ENCODE results near the gene DNER.

Gene DNER

DNA sequence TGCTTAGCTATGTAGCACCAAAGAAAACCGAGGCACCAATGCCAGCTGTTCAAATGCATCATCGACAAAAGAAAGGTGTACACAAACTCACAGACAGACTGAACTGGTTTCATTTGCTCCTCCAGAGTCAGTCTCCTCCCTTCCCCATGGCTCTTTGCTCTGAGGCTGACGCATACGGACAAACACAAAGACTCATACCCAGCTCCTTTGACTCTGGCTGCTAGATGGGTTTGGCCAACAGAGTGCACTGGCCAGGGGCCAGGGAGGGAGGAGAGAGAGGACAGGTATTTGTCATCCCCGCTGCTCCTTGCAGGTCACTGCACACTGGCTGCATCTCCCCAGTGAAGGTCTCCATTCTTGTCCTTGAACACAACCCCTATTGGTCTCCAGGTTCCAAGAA, 40.7 kb downstream of the DNER start:
- Histone ChIP-seq H4K20me1 (ENCODE audit: insufficient read depth, low read length, poor library complexity, severe bottlenecking) (no peaks in the 10 kb centered on the region), H3K36me3 (ENCODE audit: insufficient read depth, low read length) (no peaks in the 10 kb centered on the region), H3K9ac (ENCODE audit: low read depth, low read length, poor library complexity, severe bottlenecking) (no peak overlapping the region), H3K4me1 (ENCODE audit: insufficient read depth, low read length, poor library complexity, severe bottlenecking) (no peaks in the 10 kb centered on the region), H3K9me2 (replicated peaks; ENCODE audit: low read depth, low read length) (no peaks in the 10 kb centered on the region), H3K9me3 (ENCODE audit: insufficient read depth, low read depth, low read length) (no peaks in the 10 kb centered on the region), H3K4me2 (ENCODE audit: low read depth, low read length, poor library complexity, severe bottlenecking) (no peak overlapping the region), H3K4me3 (ENCODE audit: low read length, poor library complexity, severe bottlenecking) (no peak overlapping the region), H3F3A (ENCODE audit: low read depth) (no peaks in the 10 kb centered on the region), H2AFZ (ENCODE audit: low read length) (no peak overlapping the region), H3K27me3 (ENCODE audit: insufficient read depth, low read length, poor library complexity, severe bottlenecking) (no peaks in the 10 kb centered on the region), H3K79me2 (ENCODE audit: insufficient read depth, low read length) (no peaks in the 10 kb centered on the region)
- TF ChIP-seq, protein P1, sequence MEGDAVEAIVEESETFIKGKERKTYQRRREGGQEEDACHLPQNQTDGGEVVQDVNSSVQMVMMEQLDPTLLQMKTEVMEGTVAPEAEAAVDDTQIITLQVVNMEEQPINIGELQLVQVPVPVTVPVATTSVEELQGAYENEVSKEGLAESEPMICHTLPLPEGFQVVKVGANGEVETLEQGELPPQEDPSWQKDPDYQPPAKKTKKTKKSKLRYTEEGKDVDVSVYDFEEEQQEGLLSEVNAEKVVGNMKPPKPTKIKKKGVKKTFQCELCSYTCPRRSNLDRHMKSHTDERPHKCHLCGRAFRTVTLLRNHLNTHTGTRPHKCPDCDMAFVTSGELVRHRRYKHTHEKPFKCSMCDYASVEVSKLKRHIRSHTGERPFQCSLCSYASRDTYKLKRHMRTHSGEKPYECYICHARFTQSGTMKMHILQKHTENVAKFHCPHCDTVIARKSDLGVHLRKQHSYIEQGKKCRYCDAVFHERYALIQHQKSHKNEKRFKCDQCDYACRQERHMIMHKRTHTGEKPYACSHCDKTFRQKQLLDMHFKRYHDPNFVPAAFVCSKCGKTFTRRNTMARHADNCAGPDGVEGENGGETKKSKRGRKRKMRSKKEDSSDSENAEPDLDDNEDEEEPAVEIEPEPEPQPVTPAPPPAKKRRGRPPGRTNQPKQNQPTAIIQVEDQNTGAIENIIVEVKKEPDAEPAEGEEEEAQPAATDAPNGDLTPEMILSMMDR (conservative IDR thresholded peaks at IDR 0.05; ENCODE audit: low read length) = no peak
- TF ChIP-seq EZH2phosphoT487 (IDR thresholded peaks at IDR 0.05; ENCODE audit: borderline replicate concordance) = no peak

DNA sequence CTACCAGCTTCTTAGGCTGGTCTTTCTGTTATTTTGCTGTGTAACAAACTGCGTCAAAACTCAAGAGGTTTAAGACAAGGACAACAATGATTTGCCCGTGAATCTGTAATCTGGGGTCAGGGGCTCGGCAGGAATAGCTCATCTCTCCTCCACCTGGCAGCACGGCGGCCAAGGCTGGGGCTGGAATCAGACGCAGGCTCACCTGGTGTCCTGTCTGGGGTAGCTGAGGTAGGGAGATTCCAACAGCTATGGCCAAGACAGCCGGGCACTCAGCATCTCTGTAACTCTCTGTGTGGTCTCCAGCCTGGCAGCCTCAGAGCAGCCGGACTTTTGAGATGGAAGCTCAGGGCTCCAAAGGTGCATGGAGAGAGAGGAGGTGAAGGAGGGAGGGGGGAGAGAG, 42.3 kb downstream of the DNER start:
- Histone ChIP-seq H3K27me3 (ENCODE audit: insufficient read depth, low read length, poor library complexity, severe bottlenecking) (no peaks in the 10 kb centered on the region), H2AFZ (ENCODE audit: low read length) (no peak overlapping the region), H3F3A (ENCODE audit: low read depth) (no peaks in the 10 kb centered on the region), H4K20me1 (ENCODE audit: insufficient read depth, low read length, poor library complexity, severe bottlenecking) (no peaks in the 10 kb centered on the region), H3K79me2 (ENCODE audit: insufficient read depth, low read length) (no peaks in the 10 kb centered on the region), H3K4me1 (ENCODE audit: insufficient read depth, low read length, poor library complexity, severe bottlenecking) (no peaks in the 10 kb centered on the region), H3K9me2 (replicated peaks; ENCODE audit: low read depth, low read length) (no peaks in the 10 kb centered on the region), H3K9ac (ENCODE audit: low read depth, low read length, poor library complexity, severe bottlenecking) (no peak overlapping the region), H3K4me3 (ENCODE audit: low read length, poor library complexity, severe bottlenecking) (no peak overlapping the region), H3K9me3 (ENCODE audit: insufficient read depth, low read depth, low read length) (no peaks in the 10 kb centered on the region), H3K36me3 (ENCODE audit: insufficient read depth, low read length) (no peaks in the 10 kb centered on the region), H3K4me2 (ENCODE audit: low read depth, low read length, poor library complexity, severe bottlenecking) (no peak overlapping the region)
- TF ChIP-seq, protein P1 (conservative IDR thresholded peaks at IDR 0.05; ENCODE audit: low read length) = no peak
- no peak for TF ChIP-seq EZH2phosphoT487 (IDR thresholded peaks at IDR 0.05; ENCODE audit: borderline replicate concordance)

DNA sequence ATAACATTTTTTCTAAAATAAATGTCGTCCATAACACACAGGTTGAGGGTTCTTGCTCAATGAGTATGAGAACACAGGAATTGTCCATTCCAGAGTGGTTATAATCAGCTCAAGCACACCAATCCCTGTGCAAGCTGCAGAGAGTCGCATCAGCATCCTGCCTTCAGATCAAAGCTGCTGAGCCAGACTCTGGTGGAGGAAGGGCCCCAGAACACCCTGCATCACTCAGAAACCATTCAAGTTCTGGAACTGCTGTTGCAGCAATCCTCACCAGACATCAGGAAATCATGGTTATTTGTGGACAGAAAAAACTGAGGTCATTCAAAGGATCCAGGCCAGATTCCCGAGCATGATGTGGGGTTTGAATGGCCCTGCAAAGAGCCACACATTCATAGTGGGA, 44.5 kb downstream of the DNER start:
- H3K4me2 ChIP-seq (ENCODE audit: low read depth, low read length, poor library complexity, severe bottlenecking) = no peak overlapping the region
- TF ChIP-seq, protein P1 (conservative IDR thresholded peaks at IDR 0.05; ENCODE audit: low read length) = no peak
- no peak for TF ChIP-seq EZH2phosphoT487 (IDR thresholded peaks at IDR 0.05; ENCODE audit: borderline replicate concordance)
- H3K9me2 ChIP-seq (replicated peaks; ENCODE audit: low read depth, low read length) = no peaks in the 10 kb centered on the region
- no peaks in the 10 kb centered on the region for H3F3A ChIP-seq (ENCODE audit: low read depth)
- no peaks in the 10 kb centered on the region for H3K9me3 ChIP-seq (ENCODE audit: insufficient read depth, low read depth, low read length)
- no peaks in the 10 kb centered on the region for H3K4me1 ChIP-seq (ENCODE audit: insufficient read depth, low read length, poor library complexity, severe bottlenecking)
- H3K9ac ChIP-seq (ENCODE audit: low read depth, low read length, poor library complexity, severe bottlenecking) = no peak overlapping the region
- H3K79me2 ChIP-seq (ENCODE audit: insufficient read depth, low read length) = no peaks in the 10 kb centered on the region
- H3K27me3 ChIP-seq (ENCODE audit: insufficient read depth, low read length, poor library complexity, severe bottlenecking) = no peaks in the 10 kb centered on the region
- no peaks in the 10 kb centered on the region for H4K20me1 ChIP-seq (ENCODE audit: insufficient read depth, low read length, poor library complexity, severe bottlenecking)
- H3K36me3 ChIP-seq (ENCODE audit: insufficient read depth, low read length) = no peaks in the 10 kb centered on the region
- H2AFZ ChIP-seq (ENCODE audit: low read length) = no peak overlapping the region
- no peak overlapping the region for H3K4me3 ChIP-seq (ENCODE audit: low read length, poor library complexity, severe bottlenecking)

Data from Loucy (cell line).